ENCODE data around the gene MAPKAP1. TPM values are rescaled to one million over a fixed set of nuclear protein-coding genes. Genes with fewer than 3 reads are reported as not detected.

Gene MAPKAP1
- total and polyA plus RNA-seq, 4 donors = 32.2 to 58.4 (median 56.1) TPM

DNA sequence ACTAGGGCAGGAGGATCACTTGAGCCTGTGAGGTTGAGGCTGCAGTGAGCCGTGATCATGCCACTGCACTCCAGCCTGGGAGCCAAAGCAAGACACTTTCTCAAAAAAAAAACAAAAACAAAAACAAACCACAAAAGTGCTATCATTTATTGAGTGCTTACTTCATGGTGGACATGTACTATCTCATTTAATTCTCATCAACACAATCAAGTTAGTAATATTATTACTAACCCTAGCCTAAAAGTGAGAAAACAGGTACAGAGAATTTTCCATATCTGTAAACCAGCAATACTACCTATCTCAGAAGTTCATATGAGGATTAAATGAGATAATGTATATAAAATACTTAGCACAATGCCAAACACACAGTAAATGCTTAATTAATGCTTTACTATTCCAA is 85.8 kb downstream of the MAPKAP1 start:
- intact Hi-C loops (cut with DNase I) = no loop called here
- 99 to 100% methylated on average over 1 of the region's 1 CpG for WGBS, 2 donors
- no peak for DNase-seq
- H3K27ac ChIP-seq (ENCODE audit: low read depth in 1 of 2, low read length in 2 of 2) = no peak overlapping the region
- no peaks in the 10 kb centered on the region for H3K27me3 ChIP-seq (ENCODE audit: control insufficient read depth in 1 of 2, insufficient read depth in 2 of 2, low read length in 1 of 2)
- no peaks in the 10 kb centered on the region for H3K4me1 ChIP-seq (ENCODE audit: control insufficient read depth in 1 of 2, insufficient read depth in 2 of 2, low read length in 2 of 2)
- no peak overlapping the region for H3K4me3 ChIP-seq (ENCODE audit: low read length in 2 of 2)
- ATAC-seq (ENCODE audit: low FRiP score) = no peak
- no peaks in the 10 kb centered on the region for H3K36me3 ChIP-seq (ENCODE audit: control insufficient read depth in 1 of 2, insufficient read depth in 2 of 2, low read length in 1 of 2)
- H3K9me3 ChIP-seq (ENCODE audit: control insufficient read depth, low read length) = no peaks in the 10 kb centered on the region

GRCh38 chr9:125620216-125620615 is 86.8 kb downstream of the MAPKAP1 start:
- ATAC-seq (ENCODE audit: low FRiP score) (no peak), DNase-seq (no peak)
- Histone ChIP-seq H3K9me3 (ENCODE audit: control insufficient read depth, low read length) (no peaks in the 10 kb centered on the region), H3K4me3 (ENCODE audit: low read length in 2 of 2) (no peak overlapping the region), H3K4me1 (ENCODE audit: control insufficient read depth in 1 of 2, insufficient read depth in 2 of 2, low read length in 2 of 2) (no peaks in the 10 kb centered on the region), H3K27ac (ENCODE audit: low read depth in 1 of 2, low read length in 2 of 2) (no peak overlapping the region), H3K36me3 (ENCODE audit: control insufficient read depth in 1 of 2, insufficient read depth in 2 of 2, low read length in 1 of 2) (no peaks in the 10 kb centered on the region), H3K27me3 (ENCODE audit: control insufficient read depth in 1 of 2, insufficient read depth in 2 of 2, low read length in 1 of 2) (no peaks in the 10 kb centered on the region)
- intact Hi-C loops (cut with DNase I) = no loop called here
- 95% methylated on average over 5 of the region's 5 CpGs for WGBS, 2 donors

GRCh38 chr9:125617087-125617486 is 89.9 kb downstream of the MAPKAP1 start:
- ATAC-seq (ENCODE audit: low FRiP score) (no peak), DNase-seq (no peak)
- Histone ChIP-seq H3K36me3 (ENCODE audit: control insufficient read depth in 1 of 2, insufficient read depth in 2 of 2, low read length in 1 of 2) (no peaks in the 10 kb centered on the region), H3K4me1 (ENCODE audit: control insufficient read depth in 1 of 2, insufficient read depth in 2 of 2, low read length in 2 of 2) (no peaks in the 10 kb centered on the region), H3K9me3 (ENCODE audit: control insufficient read depth, low read length) (no peaks in the 10 kb centered on the region), H3K4me3 (ENCODE audit: low read length in 2 of 2) (no peak overlapping the region), H3K27ac (ENCODE audit: low read depth in 1 of 2, low read length in 2 of 2) (no peak overlapping the region), H3K27me3 (ENCODE audit: control insufficient read depth in 1 of 2, insufficient read depth in 2 of 2, low read length in 1 of 2) (no peaks in the 10 kb centered on the region)
- 93 to 95% methylated on average over 5 of the region's 5 CpGs for WGBS, 2 donors
- intact Hi-C loops (cut with DNase I) = no loop called here

- no peaks in the 10 kb centered on the region for H3K27me3 ChIP-seq (ENCODE audit: control insufficient read depth in 1 of 2, insufficient read depth in 2 of 2, low read length in 1 of 2)
- ATAC-seq (ENCODE audit: low FRiP score) = no peak
- H3K9me3 ChIP-seq (ENCODE audit: control insufficient read depth, low read length) = no peaks in the 10 kb centered on the region
- DNase-seq = no peak
- 96 to 100% methylated on average over 4 of the region's 4 CpGs for WGBS, 2 donors
- intact Hi-C loops (cut with DNase I) = no loop called here
- H3K36me3 ChIP-seq (ENCODE audit: control insufficient read depth in 1 of 2, insufficient read depth in 2 of 2, low read length in 1 of 2) = no peaks in the 10 kb centered on the region
- no peak overlapping the region for H3K4me3 ChIP-seq (ENCODE audit: low read length in 2 of 2)
- H3K4me1 ChIP-seq (ENCODE audit: control insufficient read depth in 1 of 2, insufficient read depth in 2 of 2, low read length in 2 of 2) = no peaks in the 10 kb centered on the region
- H3K27ac ChIP-seq (ENCODE audit: low read depth in 1 of 2, low read length in 2 of 2) = no peak overlapping the region
These were observed 93.9 kb downstream of the MAPKAP1 start for GRCh38 chr9:125613141-125613540.

- H3K4me3 ChIP-seq (ENCODE audit: low read length in 2 of 2) = no peak overlapping the region
- no peak for ATAC-seq (ENCODE audit: low FRiP score)
- no peaks in the 10 kb centered on the region for H3K9me3 ChIP-seq (ENCODE audit: control insufficient read depth, low read length)
- DNase-seq = no peak
- no peaks in the 10 kb centered on the region for H3K27me3 ChIP-seq (ENCODE audit: control insufficient read depth in 1 of 2, insufficient read depth in 2 of 2, low read length in 1 of 2)
- intact Hi-C loops (cut with DNase I) = no loop called here
- no peaks in the 10 kb centered on the region for H3K36me3 ChIP-seq (ENCODE audit: control insufficient read depth in 1 of 2, insufficient read depth in 2 of 2, low read length in 1 of 2)
- no peaks in the 10 kb centered on the region for H3K4me1 ChIP-seq (ENCODE audit: control insufficient read depth in 1 of 2, insufficient read depth in 2 of 2, low read length in 2 of 2)
- no peak overlapping the region for H3K27ac ChIP-seq (ENCODE audit: low read depth in 1 of 2, low read length in 2 of 2)
These were observed 94.4 kb downstream of the MAPKAP1 start for GRCh38 chr9:125612616-125613015.

DNA sequence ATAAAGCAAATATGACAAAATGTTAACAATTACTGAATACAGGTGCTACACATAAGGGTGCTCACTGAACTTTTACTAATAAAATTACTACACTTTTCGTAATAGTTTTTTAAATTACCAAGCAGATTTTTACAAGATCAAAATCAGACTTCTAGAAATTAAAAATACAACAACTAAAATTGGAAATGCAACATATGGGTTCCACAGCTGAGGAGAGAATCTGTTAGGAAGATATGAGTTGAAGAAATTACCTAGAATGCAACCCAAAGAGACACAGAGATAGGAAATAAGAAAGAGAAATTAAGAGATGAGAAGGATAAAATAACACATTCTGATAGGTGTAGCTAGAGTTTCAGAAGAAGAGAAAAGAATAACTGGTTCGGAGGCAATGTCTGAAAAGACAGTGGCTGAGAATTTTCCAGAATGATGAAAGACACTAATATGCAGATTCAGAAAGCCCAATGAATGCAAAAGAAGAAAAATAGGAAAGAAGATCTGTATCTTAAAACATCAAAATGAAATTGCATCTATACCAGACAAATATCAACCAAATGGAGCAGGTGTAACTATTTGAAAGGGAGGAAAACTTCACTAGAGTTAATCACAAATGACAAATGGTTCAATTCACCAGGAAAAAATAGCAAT is 95.8 kb downstream of the MAPKAP1 start:
- no peak overlapping the region for H3K4me3 ChIP-seq (ENCODE audit: low read length in 2 of 2)
- DNase-seq (no peak), ATAC-seq (ENCODE audit: low FRiP score) (no peak)
- intact Hi-C loops (cut with DNase I) = no loop called here
- WGBS, 2 donors = 96 to 98% methylated on average over 2 of the region's 2 CpGs
- H3K27ac ChIP-seq (ENCODE audit: low read depth in 1 of 2, low read length in 2 of 2) = no peak overlapping the region
- H3K36me3 ChIP-seq (ENCODE audit: control insufficient read depth in 1 of 2, insufficient read depth in 2 of 2, low read length in 1 of 2) = no peaks in the 10 kb centered on the region
- no peaks in the 10 kb centered on the region for H3K27me3 ChIP-seq (ENCODE audit: control insufficient read depth in 1 of 2, insufficient read depth in 2 of 2, low read length in 1 of 2)
- no peaks in the 10 kb centered on the region for H3K9me3 ChIP-seq (ENCODE audit: control insufficient read depth, low read length)
- no peaks in the 10 kb centered on the region for H3K4me1 ChIP-seq (ENCODE audit: control insufficient read depth in 1 of 2, insufficient read depth in 2 of 2, low read length in 2 of 2)

DNA sequence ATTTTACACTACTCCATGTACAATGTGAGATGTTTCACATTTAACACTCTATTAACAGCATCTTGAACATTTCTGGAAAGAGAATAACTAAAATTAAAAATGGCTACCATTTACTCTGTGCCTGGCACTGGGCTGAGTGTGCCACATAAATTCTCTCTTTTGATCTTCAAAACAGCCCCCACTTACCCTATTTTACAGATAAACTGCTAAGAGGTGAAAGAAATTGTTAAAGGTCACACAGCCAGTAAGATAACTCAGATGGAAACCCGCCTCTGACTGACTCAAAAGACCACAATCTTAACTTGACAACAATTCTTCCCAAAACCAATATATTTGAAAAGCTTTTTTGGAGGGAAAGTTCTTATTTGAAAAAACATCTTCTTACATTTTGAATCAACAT is 97.3 kb downstream of the MAPKAP1 start:
- H3K4me3 ChIP-seq (ENCODE audit: low read length in 2 of 2) = no peak overlapping the region
- WGBS, 2 donors = 99 to 100% methylated on average over 1 of the region's 1 CpG
- no peaks in the 10 kb centered on the region for H3K27me3 ChIP-seq (ENCODE audit: control insufficient read depth in 1 of 2, insufficient read depth in 2 of 2, low read length in 1 of 2)
- DNase-seq = no peak
- ATAC-seq (ENCODE audit: low FRiP score) = no peak
- H3K27ac ChIP-seq (ENCODE audit: low read depth in 1 of 2, low read length in 2 of 2) = no peak overlapping the region
- no peaks in the 10 kb centered on the region for H3K4me1 ChIP-seq (ENCODE audit: control insufficient read depth in 1 of 2, insufficient read depth in 2 of 2, low read length in 2 of 2)
- no peaks in the 10 kb centered on the region for H3K9me3 ChIP-seq (ENCODE audit: control insufficient read depth, low read length)
- intact Hi-C loops (cut with DNase I) = no loop called here
- H3K36me3 ChIP-seq (ENCODE audit: control insufficient read depth in 1 of 2, insufficient read depth in 2 of 2, low read length in 1 of 2) = no peaks in the 10 kb centered on the region

- WGBS, 2 donors = 78 to 82% methylated on average over 10 of the region's 10 CpGs
- no peaks in the 10 kb centered on the region for H3K27me3 ChIP-seq (ENCODE audit: control insufficient read depth in 1 of 2, insufficient read depth in 2 of 2, low read length in 1 of 2)
- H3K27ac ChIP-seq (ENCODE audit: low read depth in 1 of 2, low read length in 2 of 2) = no peak overlapping the region
- intact Hi-C loops (cut with DNase I) = no loop called here
- ATAC-seq (ENCODE audit: low FRiP score) (no peak), DNase-seq (no peak)
- H3K4me1 ChIP-seq (ENCODE audit: control insufficient read depth in 1 of 2, insufficient read depth in 2 of 2, low read length in 2 of 2) = no peaks in the 10 kb centered on the region
- no peak overlapping the region for H3K4me3 ChIP-seq (ENCODE audit: low read length in 2 of 2)
- H3K9me3 ChIP-seq (ENCODE audit: control insufficient read depth, low read length) = no peaks in the 10 kb centered on the region
- no peaks in the 10 kb centered on the region for H3K36me3 ChIP-seq (ENCODE audit: control insufficient read depth in 1 of 2, insufficient read depth in 2 of 2, low read length in 1 of 2)
These were observed 98.4 kb downstream of the MAPKAP1 start for GRCh38 chr9:125608489-125609224.

DNA sequence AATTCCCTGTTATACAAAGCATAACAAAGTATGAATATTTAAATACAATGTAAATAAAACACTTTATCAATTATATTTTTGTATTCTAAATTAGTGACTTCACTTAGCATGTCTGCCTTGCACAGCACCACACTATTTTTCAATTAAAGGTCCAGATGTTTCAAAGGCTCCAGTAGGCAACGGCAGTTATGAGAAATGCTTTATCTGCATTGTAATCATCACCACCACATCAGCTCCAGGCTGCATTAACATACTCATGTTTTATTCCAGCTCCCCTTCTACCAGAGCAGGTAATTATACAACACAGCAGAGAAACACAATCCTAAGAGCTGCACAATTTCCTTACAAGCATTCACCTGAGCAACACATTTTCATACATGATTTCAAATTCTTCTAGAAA is 102.8 kb downstream of the MAPKAP1 start:
- ATAC-seq (ENCODE audit: low FRiP score) (no peak), DNase-seq (no peak)
- H3K9me3 ChIP-seq (ENCODE audit: control insufficient read depth, low read length) = no peaks in the 10 kb centered on the region
- no peaks in the 10 kb centered on the region for H3K4me1 ChIP-seq (ENCODE audit: control insufficient read depth in 1 of 2, insufficient read depth in 2 of 2, low read length in 2 of 2)
- H3K36me3 ChIP-seq (ENCODE audit: control insufficient read depth in 1 of 2, insufficient read depth in 2 of 2, low read length in 1 of 2) = no peaks in the 10 kb centered on the region
- WGBS, 2 donors = 84 to 86% methylated on average over 1 of the region's 1 CpG
- no peak overlapping the region for H3K27ac ChIP-seq (ENCODE audit: low read depth in 1 of 2, low read length in 2 of 2)
- no peak overlapping the region for H3K4me3 ChIP-seq (ENCODE audit: low read length in 2 of 2)
- intact Hi-C loops (cut with DNase I) = no loop called here
- H3K27me3 ChIP-seq (ENCODE audit: control insufficient read depth in 1 of 2, insufficient read depth in 2 of 2, low read length in 1 of 2) = no peaks in the 10 kb centered on the region

All from aorta (tissue), 5 donors.